SK-MEL-5 (cell line): ENCODE results near the gene RPTN. TPM values are rescaled to one million over a fixed set of nuclear protein-coding genes. Genes with fewer than 3 reads are reported as not detected.

Experiments used
- total RNA-seq: library from RNA; depleted of rRNA; stranded (reverse); fragments of >200 nt; shearing (Covaris generic); gene quantifications from 2 replicates; pipeline ENCODE4 v1.2.3, GENCODE V29; 2014; rRNA removed

RPTN gene
- total RNA-seq, 1 experiment from 2014 or later = not detected

Other genes starting within 250 kb of the RPTN start
- gene THEM4, start 249.7 kb downstream of the RPTN start, total RNA-seq = 117 and 125 TPM in 2 replicates
- gene S100A10, start 165.4 kb downstream of the RPTN start, total RNA-seq = 89.9 and 118 TPM in 2 replicates
- gene S100A11, start 122.2 kb downstream of the RPTN start, total RNA-seq = 566 and 602 TPM in 2 replicates
- not detected in 2 replicates for gene TCHHL1, start 70.2 kb downstream of the RPTN start, total RNA-seq
- 0.05 and 0.27 TPM in 2 replicates for gene TCHH, start 43.8 kb downstream of the RPTN start, total RNA-seq
- gene HRNR, start 65.0 kb upstream of the RPTN start, total RNA-seq = not detected in 2 replicates
- not detected in 2 replicates for gene FLG, start 166.0 kb upstream of the RPTN start, total RNA-seq
- gene FLG2, start 200.8 kb upstream of the RPTN start, total RNA-seq = not detected in 2 replicates